ENCODE measurements around the gene MED22. TPM values are rescaled to one million over a fixed set of nuclear protein-coding genes. Genes with fewer than 3 reads are reported as not detected.
"Not testable (repeated sequence)": the region's sequence is repeated elsewhere in the genome, so short reads cannot be mapped to it uniquely, and the experiment has no call there.

MED22 gene
- total RNA-seq (2014; rRNA removed; shearing (Covaris generic); ENCODE audit: low replicate concordance) = 34.7 and 35.4 TPM in 2 replicates

GRCh38 chr9:133347985-133348717 is at the start of gene MED22, which contains the start of gene RPL7A:
TSS of gene MED22 (minus strand) at chr9:133348131. CDS start at chr9:133346662, 1,469 bp downstream.
TSS of gene RPL7A (plus strand) at chr9:133348218. CDS start at chr9:133348244, 26 bp downstream.
- peaks cover 84% of the 10 kb centered on the region for H3K36me3 ChIP-seq

DNA sequence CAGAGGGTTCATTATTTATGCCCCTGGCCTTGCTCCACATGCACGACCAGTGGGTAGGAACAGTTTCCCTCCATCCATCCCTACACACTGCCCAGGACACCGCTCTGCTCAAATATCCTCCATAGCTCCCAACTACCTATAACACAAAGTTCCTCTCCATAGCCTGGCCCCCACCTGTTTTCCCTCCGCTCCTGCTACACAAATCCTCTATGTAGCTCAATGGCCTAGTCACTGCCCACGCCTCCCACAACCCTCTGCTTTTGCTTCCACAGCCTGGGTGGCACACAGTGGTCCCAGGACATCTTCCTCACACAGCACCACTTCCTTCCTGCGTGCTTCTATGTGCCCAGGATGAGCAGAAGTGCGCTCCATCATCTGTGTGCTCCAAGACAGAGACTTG is 49.4 kb upstream of the MED22 start:
- Histone ChIP-seq H3K27me3 (peaks cover 3% of the 10 kb centered on the region; the same call in 1 of the 2 replicates), H3K9me3 (no peaks in the 10 kb centered on the region), H3K36me3 (no peaks in the 10 kb centered on the region), H3K4me3 (no peak overlapping the region)
- DNase-seq = no peak

More at GRCh38 chr9:133347985-133348717, at the start of gene MED22, which contains the start of gene RPL7A:
- Histone ChIP-seq H3K9me3 (no peaks in the 10 kb centered on the region), H3K4me3 (peak within 1 kb of the TSS; percentile 97), H3K27me3 (no peaks in the 10 kb centered on the region)
- DNase-seq = peak; percentile 92

DNA sequence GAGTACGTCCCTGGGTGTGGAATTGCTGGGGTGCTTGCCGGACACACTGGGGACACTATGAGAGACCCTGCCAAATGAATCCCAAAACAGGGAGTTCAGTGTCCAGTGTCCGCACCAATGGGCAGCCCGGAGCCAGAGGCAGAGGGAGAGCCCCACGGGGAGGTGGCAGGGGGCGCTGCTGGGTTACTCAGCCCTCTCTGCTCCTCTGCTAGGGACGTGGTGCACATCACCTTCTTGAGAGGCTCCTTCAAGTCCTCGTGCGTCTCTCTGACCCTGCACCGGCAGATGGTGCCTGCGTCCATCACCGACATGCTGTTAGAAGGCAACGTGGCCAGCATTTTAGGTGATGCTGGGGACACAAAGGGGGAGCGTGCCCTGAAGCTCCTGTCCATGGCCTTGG is 49.0 kb upstream of the MED22 start:
- peaks cover 3% of the 10 kb centered on the region; the same call in 1 of the 2 replicates for H3K27me3 ChIP-seq
- peak; percentile 45 for DNase-seq
- no peaks in the 10 kb centered on the region for H3K36me3 ChIP-seq
- H3K4me3 ChIP-seq = no peak overlapping the region
- no peaks in the 10 kb centered on the region for H3K9me3 ChIP-seq

- Histone ChIP-seq H3K4me3 (no peak overlapping the region), H3K36me3 (no peaks in the 10 kb centered on the region), H3K9me3 (no peaks in the 10 kb centered on the region), H3K27me3 (peaks cover 3% of the 10 kb centered on the region; the same call in 1 of the 2 replicates)
- no peak for DNase-seq
Measured at GRCh38 chr9:133394687-133395271, 46.8 kb upstream of the MED22 start.

GRCh38 chr9:133393399-133393798 is 45.5 kb upstream of the MED22 start:
- H3K27me3 ChIP-seq = peaks cover 3% of the 10 kb centered on the region; the same call in 1 of the 2 replicates

GRCh38 chr9:133392308-133392707 is 44.4 kb upstream of the MED22 start:
- not testable (repeated sequence) for H3K4me3 ChIP-seq, H3K36me3 ChIP-seq, H3K9me3 ChIP-seq, H3K27me3 ChIP-seq, DNase-seq

More at GRCh38 chr9:133393399-133393798, 45.5 kb upstream of the MED22 start:
- no peak for DNase-seq
- H3K4me3 ChIP-seq = no peak overlapping the region
- no peaks in the 10 kb centered on the region for H3K36me3 ChIP-seq
- no peaks in the 10 kb centered on the region for H3K9me3 ChIP-seq

DNA sequence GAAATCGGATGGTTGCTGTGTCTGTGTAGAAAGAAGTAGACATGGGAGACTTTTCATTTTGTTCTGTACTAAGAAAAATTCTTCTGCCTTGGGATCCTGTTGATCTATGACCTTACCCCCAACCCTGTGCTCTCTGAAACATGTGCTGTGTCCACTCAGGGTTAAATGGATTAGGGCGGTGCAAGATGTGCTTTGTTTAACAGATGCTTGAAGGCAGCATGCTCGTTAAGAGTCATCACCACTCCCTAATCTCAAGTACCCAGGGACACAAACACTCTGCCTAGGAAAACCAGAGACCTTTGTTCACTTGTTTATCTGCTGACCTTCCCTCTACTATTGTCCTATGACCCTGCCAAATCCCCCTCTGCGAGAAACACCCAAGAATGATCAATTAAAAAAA is 43.5 kb upstream of the MED22 start:
- DNase-seq, H3K9me3 ChIP-seq, H3K27me3 ChIP-seq, H3K36me3 ChIP-seq, H3K4me3 ChIP-seq: not testable (repeated sequence)

DNA sequence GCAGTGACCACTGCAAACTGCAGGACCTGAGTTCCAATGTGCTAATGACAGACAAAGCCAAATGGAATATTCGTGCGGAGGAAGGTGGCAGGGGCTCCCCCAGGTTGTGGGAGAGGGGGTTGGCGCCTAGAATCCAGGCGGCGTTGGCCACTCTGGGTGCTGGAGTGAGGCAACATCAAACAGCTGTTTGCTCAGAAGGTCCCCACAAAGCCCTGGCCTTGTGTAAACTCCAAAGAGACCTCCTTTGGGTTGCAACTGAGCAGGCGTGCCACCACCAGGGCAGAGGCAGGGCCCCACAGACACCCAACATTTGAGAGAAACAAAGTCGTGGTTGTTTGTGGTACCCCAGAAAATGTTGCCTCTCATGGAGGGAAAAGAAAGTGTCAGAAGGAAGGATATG is 42.8 kb upstream of the MED22 start:
- H3K36me3 ChIP-seq = no peaks in the 10 kb centered on the region
- H3K9me3 ChIP-seq = no peaks in the 10 kb centered on the region
- H3K27me3 ChIP-seq = no peaks in the 10 kb centered on the region
- no peak for DNase-seq
- no peak overlapping the region for H3K4me3 ChIP-seq

- Histone ChIP-seq H3K9me3 (no peaks in the 10 kb centered on the region), H3K36me3 (no peaks in the 10 kb centered on the region), H3K4me3 (no peak overlapping the region), H3K27me3 (no peaks in the 10 kb centered on the region)
- no peak for DNase-seq
Measured at GRCh38 chr9:133389562-133389961, 41.6 kb upstream of the MED22 start.

DNA sequence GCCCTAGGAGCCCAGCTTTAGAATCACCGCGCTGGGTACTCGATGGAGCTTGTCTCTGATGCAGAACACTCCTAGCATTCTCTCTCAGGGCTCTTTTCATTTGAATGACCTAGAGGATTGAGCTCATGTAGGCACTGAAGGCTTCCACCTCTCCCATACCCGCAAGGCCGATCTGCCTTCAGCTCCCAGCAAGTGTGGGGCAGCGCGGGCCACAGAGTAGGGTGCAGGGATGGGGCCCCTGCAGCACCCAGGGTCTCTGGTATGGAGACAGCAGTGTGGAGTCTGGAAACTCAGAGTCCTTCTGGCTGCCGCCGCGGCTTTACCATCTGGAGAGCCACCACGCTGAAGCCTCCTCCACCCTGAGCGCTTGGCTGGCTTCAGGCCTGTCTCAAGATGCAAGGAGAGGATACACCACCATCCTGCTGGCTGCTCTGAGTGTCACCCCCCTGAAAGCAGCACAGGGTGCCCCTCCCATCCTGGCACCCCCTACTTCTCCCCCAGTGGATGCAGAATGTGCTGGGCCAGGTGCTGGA is 41.2 kb upstream of the MED22 start:
- no peak for DNase-seq
- H3K9me3 ChIP-seq = no peaks in the 10 kb centered on the region

GRCh38 chr9:133387680-133388079 is 39.7 kb upstream of the MED22 start:
- H3K36me3 ChIP-seq = no peaks in the 10 kb centered on the region
- no peaks in the 10 kb centered on the region for H3K27me3 ChIP-seq
- H3K4me3 ChIP-seq = no peak overlapping the region
- no peak for DNase-seq
- no peaks in the 10 kb centered on the region for H3K9me3 ChIP-seq

More for the DNA sequence above, 41.2 kb upstream of the MED22 start:
- Histone ChIP-seq H3K36me3 (no peaks in the 10 kb centered on the region), H3K4me3 (no peak overlapping the region), H3K27me3 (no peaks in the 10 kb centered on the region)

DNA sequence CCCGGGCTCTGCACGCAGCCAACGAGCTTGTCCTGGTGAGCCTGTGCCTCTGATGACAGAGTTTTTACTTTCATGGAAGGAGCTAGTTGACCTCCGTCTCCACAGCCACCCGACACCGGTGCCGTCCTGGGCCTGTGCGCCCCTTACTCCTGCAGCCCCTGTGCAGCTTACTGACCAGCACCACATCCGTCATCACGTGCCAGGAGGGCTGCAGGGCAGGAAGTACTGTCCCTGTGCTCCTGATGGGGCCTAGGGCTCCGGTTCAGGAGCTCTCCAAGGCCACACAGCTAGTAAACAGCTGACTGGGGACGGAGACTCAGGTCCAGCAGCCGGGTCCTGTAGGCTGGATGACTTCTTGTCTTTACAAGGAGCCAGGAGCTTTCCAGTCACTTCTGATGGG is 38.4 kb upstream of the MED22 start:
- no peaks in the 10 kb centered on the region for H3K27me3 ChIP-seq
- no peak for DNase-seq
- no peak overlapping the region for H3K4me3 ChIP-seq
- H3K36me3 ChIP-seq = no peaks in the 10 kb centered on the region
- no peaks in the 10 kb centered on the region for H3K9me3 ChIP-seq

DNA sequence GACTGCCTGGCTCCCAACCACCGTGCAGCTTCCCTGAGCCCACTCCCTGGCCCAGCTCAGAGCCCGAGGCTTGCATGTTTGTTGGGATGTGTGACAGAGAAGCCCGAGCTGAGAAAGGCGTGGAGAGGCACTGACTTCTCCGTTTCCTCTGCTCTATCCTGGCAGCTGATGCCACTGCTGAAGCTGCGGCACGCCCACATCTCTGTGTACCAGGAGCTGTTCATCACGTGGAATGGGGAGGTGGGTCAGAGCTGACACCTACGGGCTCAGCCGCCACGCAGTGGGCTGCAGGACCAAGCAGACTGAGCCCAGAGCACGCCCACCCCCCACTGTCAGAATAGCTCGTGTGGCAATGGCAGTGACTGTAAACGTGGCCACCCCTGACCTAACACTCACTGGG is 37.5 kb upstream of the MED22 start:
- no peaks in the 10 kb centered on the region for H3K27me3 ChIP-seq
- H3K36me3 ChIP-seq = no peaks in the 10 kb centered on the region
- no peak for DNase-seq
- no peak overlapping the region for H3K4me3 ChIP-seq
- no peaks in the 10 kb centered on the region for H3K9me3 ChIP-seq

DNA sequence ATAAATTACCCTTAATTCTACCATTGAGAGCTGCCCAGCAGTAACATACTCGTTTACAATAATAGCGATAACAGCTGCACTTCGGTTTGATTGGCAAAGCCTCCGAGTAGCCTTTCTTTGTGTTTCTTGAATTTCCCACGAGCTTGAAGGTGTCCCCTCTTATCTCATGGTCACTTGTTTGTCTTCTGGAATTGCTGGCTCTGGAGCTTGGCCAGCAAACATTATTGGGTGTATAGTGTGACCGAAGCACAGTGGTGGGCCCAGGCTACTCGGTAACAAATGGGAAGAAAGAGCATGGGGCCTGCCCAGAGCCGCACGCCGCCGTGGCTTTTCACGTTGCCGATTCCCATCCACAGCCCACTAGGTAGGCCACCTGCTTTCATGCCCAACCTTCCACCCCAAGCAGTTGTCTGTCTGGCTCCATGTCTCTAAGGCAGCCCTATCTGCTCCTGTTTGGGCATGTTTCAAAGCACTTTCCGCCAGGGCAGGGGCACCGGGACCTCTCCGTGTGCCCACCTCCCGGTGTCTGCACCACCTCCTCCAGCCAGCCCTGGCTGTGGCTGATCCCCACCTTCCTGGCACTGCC is 36.9 kb upstream of the MED22 start:
- H3K4me3 ChIP-seq = no peak overlapping the region
- H3K27me3 ChIP-seq = no peaks in the 10 kb centered on the region
- DNase-seq = no peak
- no peaks in the 10 kb centered on the region for H3K36me3 ChIP-seq
- no peaks in the 10 kb centered on the region for H3K9me3 ChIP-seq

GRCh38 chr9:133383438-133383837 is 35.5 kb upstream of the MED22 start:
- Histone ChIP-seq H3K36me3 (no peaks in the 10 kb centered on the region), H3K9me3 (no peaks in the 10 kb centered on the region), H3K27me3 (no peaks in the 10 kb centered on the region), H3K4me3 (no peak overlapping the region)
- no peak for DNase-seq

GRCh38 chr9:133382507-133383141 is 34.7 kb upstream of the MED22 start:
- DNase-seq = no peak
- H3K4me3 ChIP-seq = no peak overlapping the region
- H3K9me3 ChIP-seq = no peaks in the 10 kb centered on the region
- no peaks in the 10 kb centered on the region for H3K27me3 ChIP-seq
- no peaks in the 10 kb centered on the region for H3K36me3 ChIP-seq

GRCh38 chr9:133380734-133381133 is 32.8 kb upstream of the MED22 start:
- H3K9me3 ChIP-seq = no peaks in the 10 kb centered on the region
- no peak overlapping the region for H3K4me3 ChIP-seq
- DNase-seq = no peak
- no peaks in the 10 kb centered on the region for H3K36me3 ChIP-seq
- H3K27me3 ChIP-seq = no peaks in the 10 kb centered on the region

Data from MG63 (cell line).